D721Med (cell line): ENCODE data around the gene NOX4.

ENCODE experiments used
- DNase-seq: peaks from one replicate; pipeline ENCODE4 v3.0.0; 2011; ENCODE audit warnings: low spot score; ENCODE audit not compliant: insufficient read length
- FAIRE-seq: peaks from 2 replicates; lab custom pipeline; 2011; peaks lifted over from hg19 to GRCh38; lab: Jason Lieb, UNC
- TF ChIP-seq, protein P1 (sequence below): IDR thresholded peaks from 2 replicates; pipeline ENCODE4 v1.5.1; 2012; ENCODE audit warnings: mild to moderate bottlenecking, control low read depth; ENCODE audit not compliant: insufficient read depth; ENCODE audit errors: missing control alignments

The NOX4 gene

DNA sequence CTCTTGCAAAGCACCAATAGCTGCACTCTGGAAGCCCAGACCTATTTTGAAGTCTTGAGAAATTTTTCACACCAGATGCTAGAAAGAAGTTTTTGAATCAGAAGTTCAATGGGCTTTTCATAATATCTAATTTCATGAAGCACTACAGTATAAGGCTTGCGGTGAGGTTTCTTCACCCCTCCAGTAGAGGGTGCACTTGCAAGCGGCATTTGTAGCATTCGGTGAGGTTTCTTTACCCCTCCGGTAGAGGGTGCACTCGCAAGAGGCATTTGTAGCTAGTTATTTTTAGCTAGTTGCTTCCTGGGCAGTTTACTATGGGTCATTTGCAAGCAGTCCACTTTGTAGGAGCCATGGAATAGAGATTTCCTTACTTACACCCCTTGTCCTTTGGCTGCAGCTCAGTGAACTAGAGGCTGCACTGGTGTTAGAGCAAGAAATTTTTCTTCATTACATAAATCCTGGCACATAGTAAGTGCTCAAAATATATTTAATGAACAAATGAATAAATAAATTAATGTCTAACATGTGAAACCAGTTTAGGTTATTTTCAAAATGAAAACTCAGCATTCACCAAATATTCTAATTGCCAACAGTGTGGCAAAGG, 7.8 kb upstream of the NOX4 start:
- no peak for FAIRE-seq
- TF ChIP-seq, protein P1, sequence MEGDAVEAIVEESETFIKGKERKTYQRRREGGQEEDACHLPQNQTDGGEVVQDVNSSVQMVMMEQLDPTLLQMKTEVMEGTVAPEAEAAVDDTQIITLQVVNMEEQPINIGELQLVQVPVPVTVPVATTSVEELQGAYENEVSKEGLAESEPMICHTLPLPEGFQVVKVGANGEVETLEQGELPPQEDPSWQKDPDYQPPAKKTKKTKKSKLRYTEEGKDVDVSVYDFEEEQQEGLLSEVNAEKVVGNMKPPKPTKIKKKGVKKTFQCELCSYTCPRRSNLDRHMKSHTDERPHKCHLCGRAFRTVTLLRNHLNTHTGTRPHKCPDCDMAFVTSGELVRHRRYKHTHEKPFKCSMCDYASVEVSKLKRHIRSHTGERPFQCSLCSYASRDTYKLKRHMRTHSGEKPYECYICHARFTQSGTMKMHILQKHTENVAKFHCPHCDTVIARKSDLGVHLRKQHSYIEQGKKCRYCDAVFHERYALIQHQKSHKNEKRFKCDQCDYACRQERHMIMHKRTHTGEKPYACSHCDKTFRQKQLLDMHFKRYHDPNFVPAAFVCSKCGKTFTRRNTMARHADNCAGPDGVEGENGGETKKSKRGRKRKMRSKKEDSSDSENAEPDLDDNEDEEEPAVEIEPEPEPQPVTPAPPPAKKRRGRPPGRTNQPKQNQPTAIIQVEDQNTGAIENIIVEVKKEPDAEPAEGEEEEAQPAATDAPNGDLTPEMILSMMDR = no peak
- DNase-seq = no peak

DNA sequence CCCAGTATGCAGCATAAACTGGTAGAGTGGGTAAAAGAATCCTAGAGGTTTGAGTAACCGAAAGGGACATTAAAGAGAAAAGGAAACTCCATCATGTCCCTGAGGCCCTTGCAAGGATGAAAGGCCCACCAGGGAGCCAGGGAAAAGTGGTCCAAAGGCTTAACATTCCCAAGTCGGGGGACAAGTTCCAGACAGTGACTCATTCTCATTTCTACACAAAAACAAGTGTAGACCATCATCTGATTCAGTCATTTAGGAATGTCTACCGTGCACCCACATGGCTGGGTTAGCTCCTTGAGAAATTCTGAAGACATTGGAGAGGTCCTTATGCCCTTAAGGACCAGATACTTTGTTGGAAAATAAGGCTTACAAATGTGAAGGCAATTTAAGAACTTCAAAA, 4.8 kb upstream of the NOX4 start:
- DNase-seq = no peak
- TF ChIP-seq, protein P1 = no peak
- no peak for FAIRE-seq

DNA sequence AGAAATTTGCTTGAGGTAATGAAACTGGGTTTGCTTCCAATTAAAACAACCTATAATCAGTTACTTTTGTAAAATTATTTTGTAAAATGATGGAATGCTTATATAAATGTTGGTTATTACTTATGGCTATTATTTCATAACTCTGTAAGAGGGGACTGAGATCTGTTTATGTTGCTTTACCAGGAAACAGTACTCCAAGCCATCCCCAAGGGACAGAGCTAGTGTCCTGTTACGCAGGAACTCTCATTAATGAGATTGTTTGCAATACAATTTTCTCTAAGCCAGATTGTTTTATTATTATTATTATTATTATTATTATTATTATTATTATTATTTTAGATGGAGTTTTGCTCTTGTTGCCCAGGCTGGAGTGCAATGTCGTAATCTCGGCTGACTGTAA, 2.3 kb upstream of the NOX4 start:
- TF ChIP-seq, protein P1 = no peak
- FAIRE-seq = no peak

DNA sequence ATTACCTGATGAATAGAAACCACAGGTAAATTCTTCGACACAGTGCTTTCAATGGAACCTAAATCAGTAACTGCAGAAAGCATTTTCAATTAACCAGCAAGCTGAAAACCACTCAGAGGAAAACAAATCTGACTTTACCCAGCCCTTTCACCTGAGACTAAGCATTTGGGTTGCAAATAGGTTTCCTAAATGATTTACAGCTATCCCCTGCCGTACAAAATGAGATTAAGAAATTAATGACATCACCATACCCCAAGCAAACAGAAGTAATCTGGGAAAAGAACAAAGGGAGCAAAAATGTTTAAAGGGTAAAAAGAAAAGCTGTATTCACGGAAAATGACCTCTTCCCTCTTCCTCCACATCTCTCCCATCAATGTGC, 584 bp downstream of the NOX4 start:
- no peak for FAIRE-seq
- TF ChIP-seq, protein P1 = no peak
- DNase-seq = no peak

More for the DNA sequence above, 2.3 kb upstream of the NOX4 start:
- no peak for DNase-seq

DNA sequence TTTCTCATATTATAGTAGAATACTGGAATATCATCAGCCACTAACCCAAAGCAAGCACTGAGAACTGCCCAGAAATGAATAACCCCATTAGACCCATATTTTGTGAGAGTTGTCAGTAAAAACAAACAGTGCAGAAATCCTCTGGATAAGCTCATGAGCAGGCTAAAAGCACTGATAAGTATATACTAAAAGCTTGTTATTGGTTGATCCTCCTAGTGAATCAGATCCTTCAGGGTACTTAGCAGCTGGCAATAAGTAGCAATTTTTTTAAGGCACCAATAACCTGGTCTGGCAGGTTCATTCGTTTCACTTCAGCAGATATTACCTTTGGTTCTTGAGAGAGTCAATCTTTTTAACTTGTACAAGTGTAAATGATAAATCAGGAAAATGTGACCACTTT, 1.2 kb downstream of the NOX4 start:
- TF ChIP-seq, protein P1 = no peak
- DNase-seq (no peak), FAIRE-seq (no peak)

DNA sequence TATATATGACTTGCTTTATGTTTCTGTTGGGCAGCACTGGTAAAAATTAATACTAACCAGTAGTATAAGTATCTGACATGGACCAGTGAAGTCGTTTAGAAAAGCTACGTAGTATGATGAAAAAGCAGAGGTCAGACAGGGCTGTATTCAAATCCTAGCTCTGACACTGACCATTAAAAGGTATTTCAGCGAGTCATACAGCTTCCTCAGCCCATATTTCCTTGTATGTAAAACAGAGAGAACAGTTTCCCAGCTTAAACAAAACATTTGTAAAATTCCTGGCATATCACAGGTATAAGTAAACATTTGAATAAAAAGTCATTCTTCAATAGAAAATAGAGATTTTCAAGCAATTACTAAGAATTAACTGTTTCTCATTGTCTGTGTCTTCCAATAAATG, 4.2 kb downstream of the NOX4 start:
- FAIRE-seq = no peak
- TF ChIP-seq, protein P1 = no peak

DNA sequence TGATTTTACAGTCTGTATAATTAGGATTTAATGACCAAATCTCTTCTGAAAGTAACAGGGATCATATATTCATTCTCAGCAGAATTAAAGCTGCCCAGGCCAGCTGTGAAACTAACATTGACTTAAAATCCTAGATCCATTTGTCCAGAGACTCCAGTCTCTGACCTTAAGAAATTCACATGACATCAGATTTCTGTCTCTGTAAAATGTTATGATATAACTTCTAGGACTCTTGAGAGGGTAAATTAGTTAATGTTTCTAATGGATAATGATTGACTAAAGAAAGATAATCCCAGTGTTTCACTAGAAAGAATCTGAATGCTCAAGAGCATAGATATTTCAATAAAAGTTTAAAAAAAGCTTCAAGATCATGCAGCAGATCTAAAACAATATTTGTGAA, 6.3 kb downstream of the NOX4 start:
- FAIRE-seq = peak; percentile 56
- no peak for DNase-seq
- TF ChIP-seq, protein P1 = no peak

More for the DNA sequence above, 4.2 kb downstream of the NOX4 start:
- DNase-seq = no peak
